ENCODE data around the gene LRMDA. TPM values are rescaled to one million over a fixed set of nuclear protein-coding genes. Genes with fewer than 3 reads are reported as not detected.

LRMDA gene
- total RNA-seq, 4 donors from 2014 or later, result 1.4 to 23.1 (median 3.6) TPM

GRCh38 chr10:75623310-75624093 lies 192.1 kb downstream of the LRMDA start:
- Histone ChIP-seq H3K27me3 (no peaks in the 10 kb centered on the region), H3K36me3 (no peaks in the 10 kb centered on the region), H3K4me3 (no peak overlapping the region), H3K9me3 (no peaks in the 10 kb centered on the region), H3K27ac (no peak overlapping the region), H3K4me1 (no peaks in the 10 kb centered on the region)
- no peak for DNase-seq
- TF ChIP-seq CTCF (IDR thresholded peaks at IDR 0.05) (no peak), POLR2A (IDR thresholded peaks at IDR 0.05) (no peak)

GRCh38 chr10:75624638-75625037 lies 193.2 kb downstream of the LRMDA start:
- Histone ChIP-seq H3K27ac (no peak overlapping the region), H3K9me3 (no peaks in the 10 kb centered on the region), H3K4me3 (no peak overlapping the region), H3K36me3 (no peaks in the 10 kb centered on the region), H3K27me3 (no peaks in the 10 kb centered on the region), H3K4me1 (no peaks in the 10 kb centered on the region)
- no peak for DNase-seq
- TF ChIP-seq POLR2A (IDR thresholded peaks at IDR 0.05) (no peak), CTCF (IDR thresholded peaks at IDR 0.05) (no peak)

- H3K4me3 ChIP-seq, result no peak overlapping the region
- H3K27me3 ChIP-seq, result no peaks in the 10 kb centered on the region
- no peak overlapping the region for H3K27ac ChIP-seq
- no peak for DNase-seq
- no peaks in the 10 kb centered on the region for H3K36me3 ChIP-seq
- TF ChIP-seq CTCF (IDR thresholded peaks at IDR 0.05) (no peak), POLR2A (IDR thresholded peaks at IDR 0.05) (no peak)
- no peaks in the 10 kb centered on the region for H3K4me1 ChIP-seq
- H3K9me3 ChIP-seq, result no peaks in the 10 kb centered on the region
Observed at GRCh38 chr10:75630746-75631145, 199.3 kb downstream of the LRMDA start.

GRCh38 chr10:75632805-75633462 lies 201.5 kb downstream of the LRMDA start:
- no peak for DNase-seq
- no peak for TF ChIP-seq CTCF (IDR thresholded peaks at IDR 0.05)
- TF ChIP-seq POLR2A (IDR thresholded peaks at IDR 0.05), result no peak
- H3K27me3 ChIP-seq, result no peaks in the 10 kb centered on the region

GRCh38 chr10:75633568-75633967 lies 202.1 kb downstream of the LRMDA start:
- H3K27ac ChIP-seq, result peak overlapping the region in 1 of 4 donors; percentile 36
- no peak for DNase-seq
- H3K36me3 ChIP-seq, result no peaks in the 10 kb centered on the region
- TF ChIP-seq CTCF (IDR thresholded peaks at IDR 0.05) (no peak), POLR2A (IDR thresholded peaks at IDR 0.05) (no peak)
- no peaks in the 10 kb centered on the region for H3K27me3 ChIP-seq
- H3K9me3 ChIP-seq, result no peaks in the 10 kb centered on the region
- H3K4me1 ChIP-seq, result no peaks in the 10 kb centered on the region
- no peak overlapping the region for H3K4me3 ChIP-seq

More at GRCh38 chr10:75632805-75633462, 201.5 kb downstream of the LRMDA start:
- Histone ChIP-seq H3K4me3 (no peak overlapping the region), H3K27ac (peak overlapping the region in 1 of 4 donors; percentile 36), H3K4me1 (no peaks in the 10 kb centered on the region), H3K9me3 (no peaks in the 10 kb centered on the region), H3K36me3 (no peaks in the 10 kb centered on the region)
